Right lobe of liver (tissue), 6 donors: ENCODE data around the gene OXCT1. TPM values are rescaled to one million over a fixed set of nuclear protein-coding genes. Genes with fewer than 3 reads are reported as not detected.
"Not testable (repeated sequence)": the region's sequence is repeated elsewhere in the genome, so short reads cannot be mapped to it uniquely, and the experiment has no call there.

Source experiments
- ATAC-seq, 4 donors: fragments of 200-7000 bp; cut with Tn5 transposase; one replicate each; pipeline ENCODE4 v1.9.1; 2020; ENCODE audit warnings: mild to moderate bottlenecking in 4 of 4, moderate library complexity in 4 of 4
- DNase-seq, 3 donors: peaks; one replicate each; pipeline ENCODE4 v3.0.0-alpha.2; 2020
- H3K27ac ChIP-seq, 3 donors: fragments of 200-600 bp; one replicate each; pipeline ENCODE4 v1.8.0; 2022
- H3K27me3 ChIP-seq, 2 donors: fragments of 200-600 bp; one replicate each; pipeline ENCODE4 v1.8.0; 2022
- H3K36me3 ChIP-seq, 4 donors: fragments of 200-600 bp; sonication (generic) in 1 of 4; one replicate each; pipeline versions ENCODE4 v1.5.1 to v1.8.0; 2017 to 2022; ENCODE audit warnings: control low read depth in 1 of 4
- H3K4me1 ChIP-seq, 4 donors: fragments of 200-600 bp; sonication (generic) in 1 of 4; one replicate each; pipeline versions ENCODE4 v1.5.1 to v1.8.0; 2017 to 2022; ENCODE audit warnings: control low read depth in 1 of 4
- H3K4me3 ChIP-seq, 3 donors: fragments of 200-600 bp; one replicate each; pipeline ENCODE4 v1.8.0; 2022
- H3K9me3 ChIP-seq, 4 donors: fragments of 200-600 bp; sonication (generic) in 1 of 4; one replicate each; pipeline versions ENCODE4 v1.5.1 to v1.8.0; 2017 to 2022; ENCODE audit warnings: control low read depth in 1 of 4
- CTCF ChIP-seq, 4 donors: fragments of 200-600 bp in 3 of 4; fragments of 450-650 bp in 1 of 4; IDR thresholded peaks; one replicate each; pipeline versions ENCODE4 v1.5.1 to v1.8.0; 2016 to 2022; ENCODE audit warnings: antibody characterized with exemption in 4 of 4, mild to moderate bottlenecking in 2 of 4
- POLR2A ChIP-seq: fragments of 450-650 bp; IDR thresholded peaks from one replicate; pipeline ENCODE4 v1.6.1; 2017; ENCODE audit warnings: antibody characterized with exemption, mild to moderate bottlenecking
- WGBS: methylation state at CpG from one replicate; pipeline ENCODE4 v1.1.6; 2018; ENCODE audit warnings: low coverage, low lambda C conversion rate; ENCODE audit not compliant: insufficient coverage; ENCODE audit errors: missing lambda C conversion rate; 5-methylcytosine and 5-hydroxymethylcytosine counted together
- intact Hi-C, 2 donors: fragments of 100-400 bp; cut with DNase I; formaldehyde crosslinking; loops; one replicate each; pipeline versions ENCODE4 v1.11.2 to v1.14.1; 2022
- total RNA-seq, 6 experiments: library from RNA; depleted of rRNA in 2 of 6; stranded (reverse); fragments of >200 nt in 2 of 6; fragmentation: NEBNext Ultra II Directional in 3 of 6; extraction: Animal tissue kit (Norgen Biotek cat#: 25700) in 3 of 6; gene quantifications; one replicate each; pipeline versions ENCODE4 v1.1.0 to v1.2.4, GENCODE V29; 2016 to 2023
- donor health status: DM: no; HTN: yes; CAD: no.
- donor health status: DM: no; HTN: no; CAD: no.
- donor health status: DM: no; HTN: no; CAD: no.
- donor health status: DM: no; HTN: yes; CAD: no.
- donor health status: DM: no; HTN: yes; CAD: no.

Gene OXCT1
- total RNA-seq, 6 experiments from 2014 or later, result 0.24 to 0.75 (median 0.61) TPM

- Histone ChIP-seq H3K36me3 (no peaks in the 10 kb centered on the region), H3K27ac (no peak overlapping the region), H3K9me3 (no peaks in the 10 kb centered on the region), H3K4me1 (no peaks in the 10 kb centered on the region), H3K27me3 (no peaks in the 10 kb centered on the region), H3K4me3 (no peak overlapping the region)
- no peak for TF ChIP-seq CTCF (IDR thresholded peaks at IDR 0.05)
- TF ChIP-seq POLR2A, result no peak
- intact Hi-C loops, result no loop called here
- DNase-seq (no peak), ATAC-seq (no peak)
Observed at GRCh38 chr5:41735213-41735612, 135.0 kb downstream of the OXCT1 start.

- DNase-seq, H3K27ac ChIP-seq, ATAC-seq, H3K4me1 ChIP-seq, H3K36me3 ChIP-seq, H3K9me3 ChIP-seq, intact Hi-C loops, H3K4me3 ChIP-seq, H3K27me3 ChIP-seq: not testable (repeated sequence)
- 85% methylated on average over 5 of the region's 5 CpGs for WGBS
Observed at GRCh38 chr5:41729381-41729780, 140.8 kb downstream of the OXCT1 start.

- 76% methylated on average over 4 of the region's 4 CpGs for WGBS
- ATAC-seq (no peak), DNase-seq (no peak)
- Histone ChIP-seq H3K27me3 (no peaks in the 10 kb centered on the region), H3K27ac (no peak overlapping the region), H3K36me3 (no peaks in the 10 kb centered on the region), H3K4me3 (no peak overlapping the region), H3K9me3 (no peaks in the 10 kb centered on the region), H3K4me1 (no peaks in the 10 kb centered on the region)
- intact Hi-C loops, result no loop called here
- TF ChIP-seq CTCF (IDR thresholded peaks at IDR 0.05) (no peak), POLR2A (no peak)
Observed at GRCh38 chr5:41728281-41728680, 141.9 kb downstream of the OXCT1 start.

- H3K4me3 ChIP-seq, result no peak overlapping the region
- H3K27me3 ChIP-seq, result no peaks in the 10 kb centered on the region
- no peak overlapping the region for H3K27ac ChIP-seq
- TF ChIP-seq POLR2A (no peak), CTCF (IDR thresholded peaks at IDR 0.05) (no peak)
- 54% methylated on average over 2 of the region's 3 CpGs for WGBS
- no peaks in the 10 kb centered on the region for H3K4me1 ChIP-seq
- no peaks in the 10 kb centered on the region for H3K9me3 ChIP-seq
- no peak for DNase-seq
- intact Hi-C loops, result no loop called here
- ATAC-seq, result no peak
- no peaks in the 10 kb centered on the region for H3K36me3 ChIP-seq
Observed at GRCh38 chr5:41722359-41722950, 147.8 kb downstream of the OXCT1 start.

GRCh38 chr5:41721516-41721915 is 148.7 kb downstream of the OXCT1 start:
- intact Hi-C loops, result no loop called here
- no peak overlapping the region for H3K4me3 ChIP-seq
- no peak for DNase-seq
- H3K9me3 ChIP-seq, result no peaks in the 10 kb centered on the region
- ATAC-seq, result no peak
- H3K36me3 ChIP-seq, result no peaks in the 10 kb centered on the region
- 72% methylated on average over 2 of the region's 2 CpGs for WGBS
- H3K27ac ChIP-seq, result no peak overlapping the region
- H3K27me3 ChIP-seq, result no peaks in the 10 kb centered on the region
- no peak for TF ChIP-seq CTCF (IDR thresholded peaks at IDR 0.05)
- no peak for TF ChIP-seq POLR2A
- H3K4me1 ChIP-seq, result no peaks in the 10 kb centered on the region
